Left hindlimb (tissue), 1 donor: ENCODE results near the gene CACNA1E.

Source experiments
- DNase-seq: peaks from one replicate; pipeline ENCODE4 v3.0.0-alpha.2; 2018

The CACNA1E gene

DNA sequence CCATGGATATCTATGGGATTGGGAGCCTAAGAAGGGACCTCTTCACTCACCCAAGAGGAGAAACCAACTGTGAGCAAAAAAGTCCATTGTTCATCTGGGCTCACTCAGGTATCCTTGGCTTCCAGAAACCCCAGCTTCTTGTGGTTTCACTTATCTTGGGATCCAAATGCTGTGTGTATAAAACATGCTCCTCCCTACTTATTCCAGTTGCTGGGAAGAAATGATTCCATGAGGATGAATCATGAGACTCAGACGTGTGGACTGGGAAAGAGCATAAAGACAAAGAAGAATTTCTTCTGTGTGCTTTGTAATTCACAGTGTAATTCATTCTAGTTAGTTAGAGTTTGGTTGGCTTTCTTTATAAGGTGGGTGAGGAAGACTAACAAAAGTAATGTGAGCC lies 294.5 kb downstream of the CACNA1E start:
- DNase-seq, result no peak

DNA sequence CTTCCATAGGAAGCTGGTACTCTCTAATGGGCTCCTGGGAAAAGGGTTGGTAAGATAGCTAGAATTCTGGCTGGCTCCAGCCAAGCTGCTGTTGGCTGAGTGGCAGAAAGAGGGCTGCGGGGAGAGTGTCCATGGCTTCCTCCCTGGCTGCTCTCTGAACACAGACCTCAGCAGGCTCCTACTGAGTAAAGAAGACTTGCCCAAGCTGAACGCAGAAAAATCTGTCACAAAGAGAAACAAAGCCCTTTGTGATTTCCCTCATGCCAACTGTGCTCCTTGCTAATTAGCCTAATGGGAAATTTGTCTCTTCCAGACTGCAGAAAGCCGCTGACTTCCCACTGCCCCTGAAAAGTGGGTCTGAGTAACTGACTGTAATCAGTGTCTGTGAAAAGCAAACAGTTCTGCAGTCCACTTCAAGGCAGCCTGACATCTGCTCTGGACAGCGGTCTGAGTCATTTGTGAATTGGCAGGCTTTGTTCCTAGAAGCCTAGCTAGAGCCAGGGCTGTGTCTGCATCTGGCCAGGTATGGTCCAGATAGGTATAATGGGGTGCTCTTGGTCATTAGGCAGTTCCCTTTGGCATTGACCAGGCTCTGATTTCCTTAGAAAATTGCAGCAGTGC lies 295.4 kb downstream of the CACNA1E start:
- DNase-seq, result no peak

DNA sequence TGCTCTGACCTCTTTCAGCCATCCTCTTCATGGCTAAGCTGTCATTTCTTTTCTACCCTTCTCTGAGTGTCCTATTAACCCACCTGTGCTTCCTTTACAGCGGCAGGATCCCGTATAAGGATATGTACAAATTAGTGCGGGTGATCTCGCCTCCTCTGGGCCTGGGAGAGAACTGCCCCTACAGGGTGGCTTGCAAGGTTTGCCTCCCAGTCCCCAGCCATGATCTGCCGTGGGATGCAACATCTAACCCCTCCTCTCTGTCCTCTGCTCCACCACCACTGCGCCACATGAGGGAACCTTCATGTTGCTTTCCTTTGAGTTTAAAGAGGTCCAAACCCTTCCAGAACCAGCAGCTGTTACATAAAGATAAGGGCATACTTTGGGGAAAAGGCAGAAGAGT lies 296.0 kb downstream of the CACNA1E start:
- DNase-seq, result no peak

DNA sequence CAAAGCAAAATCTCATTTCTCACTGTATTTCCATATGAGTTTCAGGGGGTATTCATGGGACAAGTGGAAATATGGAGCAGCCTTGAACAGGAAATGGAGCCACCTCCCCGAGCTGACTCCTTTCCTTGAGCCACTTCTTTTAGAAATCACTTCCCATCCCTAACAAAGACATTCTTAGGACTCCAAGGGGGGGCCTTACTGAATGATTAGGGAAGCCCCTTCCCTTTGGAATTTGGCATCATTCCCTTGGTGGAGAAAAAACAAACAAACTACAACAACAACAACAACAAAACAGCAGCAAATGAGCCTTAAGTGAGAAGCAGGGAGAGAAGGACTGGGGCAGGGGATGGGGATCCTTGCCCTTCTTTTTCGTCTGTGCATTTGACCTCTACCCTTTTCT lies 299.9 kb downstream of the CACNA1E start:
- no peak for DNase-seq

DNA sequence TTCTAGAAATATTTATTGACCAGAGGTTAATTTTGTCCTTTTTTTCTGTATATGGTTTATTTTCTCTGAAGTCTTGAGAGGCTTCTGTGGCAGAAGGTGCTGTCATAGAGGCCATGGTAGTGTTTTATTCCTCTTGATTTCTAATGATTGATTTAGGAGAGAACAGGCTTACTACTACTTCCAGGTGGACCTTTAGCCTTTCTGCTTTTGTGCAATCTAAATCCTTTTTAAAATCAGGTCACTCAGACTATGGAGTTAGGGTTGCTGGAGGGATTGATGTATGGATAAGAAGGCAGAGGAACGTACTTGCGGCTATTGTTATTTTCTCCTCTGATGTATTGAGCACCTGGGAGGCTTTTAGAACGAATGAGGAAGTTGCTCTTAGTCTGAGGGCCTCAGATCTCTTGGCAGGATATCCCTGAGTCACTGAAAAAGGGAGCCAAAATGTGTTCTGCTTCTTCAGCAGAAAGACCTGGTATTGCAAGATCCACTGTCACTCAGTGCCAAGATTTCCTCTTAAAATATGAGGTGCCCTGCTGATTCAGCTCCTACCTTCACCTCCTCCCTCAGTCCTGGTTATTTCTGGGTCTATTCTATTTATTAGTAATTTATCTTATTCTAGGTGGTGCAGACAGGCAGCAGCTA lies 300.8 kb downstream of the CACNA1E start:
- no peak for DNase-seq

DNA sequence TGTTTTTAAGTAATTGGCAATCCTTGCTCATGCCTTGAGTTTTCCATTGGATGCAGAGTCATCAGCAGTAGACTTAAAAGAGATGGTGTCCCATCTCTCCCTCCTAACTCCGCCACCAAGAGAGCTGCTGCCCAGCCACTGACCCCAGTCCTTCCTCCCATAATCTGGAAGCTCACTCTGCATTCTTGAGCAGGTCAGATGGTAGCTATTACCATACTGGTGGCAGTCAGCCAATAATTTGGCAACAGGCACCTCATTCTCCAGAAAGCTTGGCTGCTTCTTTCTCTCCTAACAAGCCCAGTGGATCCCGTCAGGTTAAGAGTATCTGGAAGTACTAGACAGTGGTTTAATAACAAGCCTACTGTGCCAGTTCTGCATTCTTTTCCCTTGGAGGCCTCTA lies 306.1 kb downstream of the CACNA1E start:
- peak; percentile 29 for DNase-seq

DNA sequence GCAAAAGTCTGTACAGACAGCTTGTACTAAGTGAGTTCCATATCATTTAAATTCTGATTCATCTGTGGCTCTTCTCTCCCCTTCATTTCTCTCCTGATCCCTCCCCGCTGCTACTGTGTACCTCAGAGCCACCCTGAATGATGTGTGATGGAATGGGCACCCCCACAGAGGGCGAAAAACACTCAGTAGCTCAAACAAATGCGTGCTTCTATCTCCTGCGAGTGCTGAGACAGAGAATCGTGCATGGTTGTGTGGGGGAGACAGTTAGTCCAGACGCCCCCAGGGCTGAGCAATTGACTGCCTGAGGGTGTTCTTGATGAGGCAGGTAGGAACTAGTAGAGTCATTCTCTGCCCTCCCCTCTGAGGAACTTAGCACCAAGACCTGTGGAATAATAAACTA lies 308.4 kb downstream of the CACNA1E start:
- DNase-seq, result no peak

DNA sequence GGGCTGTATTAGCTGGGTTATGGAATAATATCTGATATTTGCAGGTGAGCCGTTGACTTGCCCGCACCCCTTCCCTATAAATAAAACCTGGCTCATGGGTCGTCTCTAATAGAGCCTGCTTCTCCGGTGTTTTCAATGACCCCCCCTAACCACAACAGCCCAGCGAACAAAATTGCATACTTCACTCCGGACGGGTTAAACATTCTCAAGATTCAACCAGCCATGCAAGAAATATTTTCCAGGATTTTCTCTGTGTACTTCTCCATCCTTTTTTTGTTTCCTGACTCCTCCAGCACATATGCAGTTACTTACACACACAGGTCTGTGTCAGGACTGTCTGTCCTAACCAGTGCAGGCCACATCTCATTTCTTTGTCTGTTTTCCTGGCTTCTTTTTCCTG lies 310.5 kb downstream of the CACNA1E start:
- no peak for DNase-seq

DNA sequence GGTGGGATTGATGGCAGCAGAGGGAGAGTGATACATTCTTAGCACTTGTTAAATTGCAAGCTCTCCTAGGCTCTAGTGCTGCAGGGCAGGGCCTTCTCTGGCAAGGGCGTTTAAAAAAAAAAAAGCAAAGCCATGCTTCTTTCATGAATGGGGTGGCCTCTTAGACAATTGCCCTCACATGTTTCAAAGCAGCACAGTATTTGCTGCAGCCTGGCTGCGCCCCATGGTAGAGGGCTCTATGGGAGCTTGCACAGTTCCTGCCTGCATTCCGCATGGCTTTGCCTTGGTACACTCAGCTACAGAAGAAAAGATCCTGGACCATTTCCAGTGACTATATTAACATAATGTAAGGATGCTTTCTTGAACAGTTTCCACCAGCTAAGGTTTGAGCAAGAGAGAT lies 311.0 kb downstream of the CACNA1E start:
- no peak for DNase-seq

DNA sequence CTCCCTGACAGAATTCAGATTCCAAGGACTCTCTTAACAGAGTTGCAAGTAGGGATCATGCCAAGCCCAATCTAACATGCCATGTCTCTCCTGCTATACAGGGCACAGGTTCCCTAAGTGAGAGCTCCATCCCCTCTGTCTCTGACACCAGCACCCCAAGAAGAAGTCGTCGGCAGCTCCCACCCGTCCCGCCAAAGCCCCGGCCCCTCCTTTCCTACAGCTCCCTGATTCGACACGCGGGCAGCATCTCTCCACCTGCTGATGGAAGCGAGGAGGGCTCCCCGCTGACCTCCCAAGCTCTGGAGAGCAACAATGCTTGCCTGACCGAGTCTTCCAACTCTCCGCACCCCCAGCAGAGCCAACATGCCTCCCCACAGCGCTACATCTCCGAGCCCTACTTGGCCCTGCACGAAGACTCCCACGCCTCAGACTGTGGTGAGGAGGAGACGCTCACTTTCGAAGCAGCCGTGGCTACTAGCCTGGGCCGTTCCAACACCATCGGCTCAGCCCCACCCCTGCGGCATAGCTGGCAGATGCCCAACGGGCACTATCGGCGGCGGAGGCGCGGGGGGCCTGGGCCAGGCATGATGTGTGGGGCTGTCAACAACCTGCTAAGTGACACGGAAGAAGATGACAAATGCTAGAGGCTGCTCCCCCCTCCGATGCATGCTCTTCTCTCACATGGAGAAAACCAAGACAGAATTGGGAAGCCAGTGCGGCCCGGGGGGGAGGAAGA lies 315.0 kb downstream of the CACNA1E start:
- no peak for DNase-seq

DNA sequence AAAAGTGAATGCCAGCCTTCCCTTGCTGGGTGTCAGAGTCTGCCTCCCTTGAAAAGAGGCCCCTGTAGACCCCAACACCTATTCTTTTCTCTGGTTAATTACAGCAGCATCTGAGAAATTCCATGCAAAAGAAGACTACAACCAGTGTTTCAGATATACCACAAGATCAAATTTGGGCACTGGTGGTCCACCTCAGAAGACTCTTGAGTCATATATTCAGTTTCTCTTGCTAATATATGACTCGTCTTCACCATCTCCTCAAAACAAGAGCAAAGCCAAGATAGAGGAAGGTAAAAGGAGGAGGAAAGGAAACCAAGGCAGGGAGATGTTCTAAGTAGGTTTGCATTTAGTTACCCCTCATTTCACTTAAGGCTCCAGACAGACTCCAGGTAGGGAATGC lies 318.3 kb downstream of the CACNA1E start:
- no peak for DNase-seq

DNA sequence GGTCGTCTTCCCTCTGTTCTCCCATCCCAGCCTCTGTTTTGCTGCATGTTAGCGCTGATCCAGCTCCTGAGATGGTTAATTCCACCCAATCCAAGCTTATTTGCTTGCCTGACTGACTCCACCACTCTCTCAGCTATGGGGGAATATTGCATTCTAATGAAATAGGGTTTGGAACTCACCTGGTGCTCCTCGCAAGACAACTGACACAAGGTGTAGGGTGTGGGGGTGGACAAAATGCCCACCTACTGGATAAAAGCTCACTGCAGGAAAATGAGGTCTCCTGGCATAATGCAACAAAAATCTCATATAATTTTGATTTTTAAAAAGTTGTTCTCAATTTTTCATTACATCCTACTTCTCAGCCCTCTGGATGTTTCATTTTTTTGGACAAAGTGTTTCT lies 319.1 kb downstream of the CACNA1E start:
- no peak for DNase-seq

DNA sequence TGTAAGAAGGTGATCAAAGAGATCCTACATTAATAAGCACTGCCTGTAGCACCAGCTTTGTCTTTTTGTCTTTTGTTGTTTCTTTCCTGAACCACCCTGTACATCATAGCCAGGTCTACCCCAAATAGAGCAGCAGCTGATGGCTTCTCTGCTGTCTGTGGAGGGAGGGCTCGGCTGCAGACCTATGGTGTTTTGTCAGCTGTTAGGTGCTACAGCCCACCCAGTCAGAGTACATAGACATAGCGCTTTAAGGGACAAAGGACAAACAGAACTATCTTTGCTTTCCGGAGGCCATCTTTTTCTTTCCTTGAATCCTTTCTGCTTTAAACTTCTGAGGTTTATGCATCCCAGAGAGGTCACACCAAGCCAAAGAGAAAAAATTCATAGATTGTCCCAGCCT lies 320.1 kb downstream of the CACNA1E start:
- no peak for DNase-seq

DNA sequence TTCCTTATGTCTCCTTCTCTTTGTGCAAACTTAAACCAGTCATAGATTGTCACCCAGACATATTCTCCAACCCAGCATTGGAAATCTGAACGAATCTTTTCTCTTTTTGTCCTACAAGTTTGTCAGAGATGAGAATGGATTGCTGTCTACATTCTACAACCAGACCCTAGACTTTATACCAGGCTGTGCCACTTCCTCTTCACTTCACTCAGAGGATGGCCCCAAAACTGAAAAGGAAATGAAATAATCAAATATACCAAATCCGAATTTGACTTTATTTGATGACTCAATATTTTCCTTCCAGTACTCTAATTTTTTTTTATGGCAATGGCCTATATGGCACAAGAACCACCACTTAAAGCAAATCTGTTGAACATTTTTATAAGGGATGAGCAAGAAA lies 321.7 kb downstream of the CACNA1E start:
- no peak for DNase-seq

DNA sequence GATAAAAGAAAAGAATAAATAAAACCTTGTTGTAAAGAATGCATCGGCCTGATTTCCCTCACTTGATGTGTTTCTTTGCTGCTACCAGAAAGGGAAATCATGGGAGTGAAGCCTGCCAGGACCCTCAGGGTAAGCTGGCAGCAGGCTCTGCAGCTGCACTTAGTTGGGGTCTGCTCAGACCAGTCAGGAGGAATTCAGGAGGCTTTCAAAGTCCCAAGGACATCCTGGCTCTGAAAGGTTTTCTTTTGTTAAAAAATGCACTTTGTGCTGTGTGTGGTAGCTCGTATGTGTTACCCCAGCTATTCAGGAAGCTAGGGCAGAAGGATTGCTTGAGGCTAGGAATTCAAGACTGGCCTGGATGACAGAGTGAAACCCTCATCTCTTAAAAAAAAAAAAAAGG lies 323.4 kb downstream of the CACNA1E start:
- no peak for DNase-seq

DNA sequence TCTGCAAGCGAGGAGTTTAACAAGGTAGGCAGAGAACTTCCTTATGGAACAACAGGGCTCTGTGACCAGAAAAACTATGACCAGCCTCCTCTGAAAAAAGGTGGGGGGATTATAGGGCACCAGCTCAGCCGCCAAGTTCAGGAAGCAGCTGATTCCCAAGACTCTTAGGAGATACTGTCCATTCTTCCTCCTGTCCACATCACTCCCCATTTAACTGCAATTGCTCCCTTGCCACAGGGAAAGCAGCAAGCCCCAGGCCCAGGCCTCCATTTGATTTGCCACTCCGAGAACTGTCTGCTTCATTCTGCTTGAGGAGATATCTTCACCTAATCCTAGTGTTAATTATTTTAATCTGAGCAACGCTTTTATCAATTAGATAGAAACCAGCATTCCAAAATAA lies 323.9 kb downstream of the CACNA1E start:
- no peak for DNase-seq

DNA sequence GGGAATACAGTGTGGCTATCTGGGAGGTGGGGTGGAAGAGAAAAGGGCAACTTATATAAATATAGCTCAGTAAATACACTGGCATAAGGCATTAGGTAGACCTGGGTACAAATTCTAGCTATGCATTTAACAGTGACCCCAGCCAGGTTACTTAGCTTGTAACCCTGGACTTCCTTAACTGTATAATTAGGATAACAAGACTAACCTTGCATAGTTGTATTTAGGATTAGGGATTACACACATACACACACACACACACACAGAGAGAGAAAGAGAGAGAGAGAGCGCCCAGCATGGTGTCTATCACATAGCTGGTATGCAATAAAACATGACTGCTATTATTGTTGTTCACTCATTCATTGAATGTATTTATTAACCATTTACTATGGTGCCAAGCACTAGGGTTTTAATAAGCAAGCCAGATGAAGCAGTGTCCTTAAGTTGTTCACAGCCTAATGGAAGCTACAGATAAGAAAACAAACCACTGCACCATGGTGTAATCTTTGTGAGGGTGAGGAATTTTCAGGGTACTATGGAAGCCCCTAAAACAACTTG lies 326.8 kb downstream of the CACNA1E start:
- DNase-seq, result no peak

DNA sequence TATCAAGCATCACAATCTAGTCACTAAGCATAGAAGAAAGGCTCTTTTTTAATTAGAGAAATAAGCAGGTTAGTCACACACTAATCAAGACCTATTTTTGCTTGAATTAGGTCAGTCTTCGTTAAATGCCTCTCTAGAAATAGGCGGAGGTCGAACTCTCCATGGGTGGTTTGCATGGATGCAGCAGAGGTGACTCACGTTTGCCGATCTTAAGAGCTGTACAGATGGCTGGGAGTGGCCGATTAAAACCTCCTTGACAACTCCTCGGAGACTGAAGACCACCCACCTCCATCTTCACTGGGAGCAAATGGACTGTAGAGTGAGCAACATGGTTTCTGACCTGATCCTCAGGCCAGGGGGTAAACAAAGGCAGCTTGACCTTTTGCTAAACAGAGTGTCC lies 328.9 kb downstream of the CACNA1E start:
- DNase-seq, result no peak

DNA sequence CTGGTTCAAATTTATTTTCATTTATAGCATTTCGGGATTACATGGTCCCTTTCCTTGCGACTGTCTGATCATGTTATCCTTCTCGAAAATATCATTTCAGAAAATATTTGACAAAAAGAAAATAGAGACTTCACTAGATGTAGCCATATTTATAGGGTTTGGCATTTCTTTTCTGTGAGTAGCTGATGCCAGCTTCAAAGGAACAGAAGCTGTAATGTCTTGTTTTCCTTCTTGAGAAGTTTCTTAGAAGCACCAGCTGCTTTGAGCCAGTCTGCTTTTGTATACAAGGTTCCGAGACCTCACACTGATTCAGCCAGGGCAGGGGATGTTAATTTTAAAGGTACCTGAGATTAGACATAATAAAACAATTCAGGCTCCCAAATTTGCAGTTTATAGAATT lies 329.9 kb downstream of the CACNA1E start:
- DNase-seq, result no peak

DNA sequence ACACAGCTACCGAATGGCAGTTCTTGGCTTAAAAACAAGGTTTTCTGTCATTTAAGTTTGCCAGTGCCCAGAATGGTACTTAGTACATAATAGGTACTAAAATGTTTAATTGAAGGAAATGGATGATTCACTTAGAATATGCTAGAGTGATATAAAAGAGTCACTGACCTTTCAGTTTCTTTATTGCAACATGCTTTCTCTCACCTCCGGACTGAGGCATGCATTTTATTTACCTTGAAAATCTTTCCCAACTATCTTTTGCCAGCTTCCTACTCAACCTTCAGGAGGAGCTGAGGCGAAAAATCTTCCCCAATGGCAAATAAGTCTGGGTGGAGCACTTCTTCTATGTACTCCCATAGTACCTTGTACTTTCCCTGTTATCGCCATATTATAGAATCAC lies 333.3 kb downstream of the CACNA1E start:
- no peak for DNase-seq

DNA sequence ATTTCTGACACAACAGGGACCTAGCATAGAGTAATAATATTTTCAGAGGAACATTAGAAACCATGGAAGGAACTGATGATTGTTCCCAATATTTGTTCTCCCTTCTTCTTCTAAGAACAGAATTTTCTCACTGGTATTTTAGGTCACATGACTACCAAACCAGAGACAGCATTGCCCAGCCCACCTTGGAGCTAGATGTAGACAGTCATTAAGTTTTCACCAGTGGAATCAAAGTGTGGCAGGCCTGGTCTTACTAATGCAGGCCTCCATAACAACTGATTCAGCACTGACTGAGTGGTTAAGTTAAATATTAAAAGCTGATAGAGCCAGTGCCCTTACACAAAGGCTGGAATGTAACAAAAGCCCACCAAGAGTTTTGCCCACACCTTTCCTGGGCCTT lies 333.8 kb downstream of the CACNA1E start:
- DNase-seq, result no peak

DNA sequence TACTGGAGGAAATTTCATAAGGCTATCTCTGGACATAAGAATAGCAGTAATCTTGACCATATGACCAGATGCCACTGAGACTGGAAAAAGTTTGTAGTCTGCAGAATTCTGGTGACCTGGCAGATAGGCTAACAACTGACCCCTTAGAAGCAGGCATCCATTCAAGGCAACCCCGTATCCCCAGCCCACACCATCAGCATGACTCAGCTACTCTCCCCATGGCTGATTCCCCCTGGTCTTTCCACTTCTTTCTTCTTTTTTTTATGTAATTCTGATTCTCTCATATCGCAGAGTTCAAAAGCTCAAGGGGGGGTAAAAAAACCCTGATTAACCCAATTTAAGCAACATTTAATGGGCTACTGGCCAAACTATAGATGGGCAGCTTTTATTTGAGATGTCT lies 335.1 kb downstream of the CACNA1E start:
- no peak for DNase-seq

DNA sequence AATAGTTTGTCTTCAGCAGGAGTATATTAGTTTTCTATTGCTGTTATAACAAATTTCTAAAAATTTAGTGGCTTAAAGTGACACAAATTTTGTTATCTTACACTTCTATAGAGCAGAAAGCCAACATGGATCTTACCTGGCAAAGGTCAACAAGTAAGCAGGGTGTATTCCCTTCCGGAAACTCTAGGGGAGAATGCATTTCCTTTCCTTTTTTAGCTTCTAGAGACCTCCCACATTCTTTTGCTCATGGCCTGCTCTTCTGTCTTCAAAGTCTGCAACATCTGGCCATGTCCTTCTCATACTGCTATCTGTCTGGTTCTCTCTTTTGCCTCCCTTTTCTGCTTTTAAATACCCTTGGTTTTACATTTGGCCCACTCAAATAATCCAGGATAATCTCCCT lies 335.6 kb downstream of the CACNA1E start:
- no peak for DNase-seq

DNA sequence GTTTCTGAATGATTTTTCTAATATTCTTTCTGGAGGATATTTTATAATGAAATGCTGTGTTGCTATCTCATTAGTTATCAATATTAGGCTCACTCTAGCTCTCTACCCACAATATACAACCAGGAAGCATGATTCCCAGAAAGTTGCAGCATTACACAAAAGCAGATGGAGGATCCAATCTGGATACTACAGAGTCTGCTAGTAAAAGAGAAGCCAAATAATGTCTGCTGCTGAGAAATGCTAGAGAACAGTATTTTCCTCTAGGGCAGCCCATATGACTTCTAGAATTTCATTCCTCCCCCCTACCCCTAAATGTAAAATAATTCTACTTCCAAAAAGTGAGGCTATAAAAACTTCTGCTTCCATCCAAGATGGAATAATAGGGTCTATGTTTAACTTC lies 338.4 kb downstream of the CACNA1E start:
- no peak for DNase-seq
